HepG2 (cell line): ENCODE measurements around the gene PRKAR1A. TPM values are rescaled to one million over a fixed set of nuclear protein-coding genes. Genes with fewer than 3 reads are reported as not detected.

Source experiments
- ATAC-seq: fragments of 200-7000 bp; cut with Tn5 transposase; 3 replicates; pipeline ENCODE4 v1.9.1; 2020; ENCODE audit warnings: mild to moderate bottlenecking, moderate library complexity
- BruUV-seq: library from RNA; stranded (reverse); fragments of 400-500 nt; replicated peaks from 2 replicates; lab custom pipeline; 2021; lab: Mats Ljungman, UMichigan
- CTCF ChIA-PET: fragments of 300-600 bp; formaldehyde crosslinking; extraction: SDS; loops from one replicate; lab custom pipeline; 2021; ENCODE audit warnings: low total read pairs, inconsistent platforms, low intra/inter-chr PET ratio; lab: Yijun Ruan, JAX
- POLR2A ChIA-PET: fragments of 350-600 bp; sonication (Branson Sonifier 250); formaldehyde crosslinking; loops from one replicate; lab custom pipeline; 2020; ENCODE audit warnings: antibody characterized with exemption, inconsistent platforms; lab: Yijun Ruan, JAX
- DNase-seq: peaks from one replicate; pipeline ENCODE4 v3.0.0-alpha.2; 2015; ENCODE audit warnings: low spot score
- FAIRE-seq: peaks from 3 replicates; lab custom pipeline; 2011; peaks lifted over from hg19 to GRCh38; lab: Jason Lieb, UNC
- H2AFZ ChIP-seq: one replicate; pipeline ENCODE4 v1.6.1; 2011; ENCODE audit warnings: low read length, inconsistent platforms
- H3K27ac ChIP-seq: fragments of 300-600 bp; 3 replicates; pipeline ENCODE4 v1.8.0; 2011; ENCODE audit warnings: mixed run types, mild to moderate bottlenecking, mixed read lengths, low read length, inconsistent platforms; ENCODE audit not compliant: insufficient read depth; ENCODE audit errors: extremely low read length
- H3K27me3 ChIP-seq, 2 experiments: fragments of 200-600 bp in 1 of 2; 2 replicates in 1 of 2; 3 replicates in 1 of 2; pipeline versions ENCODE4 v1.6.0 to v1.8.0; 2011; ENCODE audit warnings: low read length in 2 of 2, mild to moderate bottlenecking in 2 of 2, moderate library complexity in 2 of 2, inconsistent platforms in 1 of 2; ENCODE audit not compliant: insufficient read depth in 2 of 2, control insufficient read depth in 1 of 2
- H3K36me3 ChIP-seq, 2 experiments: fragments of 200-600 bp in 1 of 2; replicated peaks in 1 of 2; 2 replicates in 1 of 2; 3 replicates in 1 of 2; pipeline versions ENCODE4 v1.5.1 to v1.8.0; 2011; ENCODE audit warnings: low read length in 2 of 2, inconsistent platforms in 1 of 2; ENCODE audit not compliant: insufficient read depth in 2 of 2, control insufficient read depth in 1 of 2
- H3K4me1 ChIP-seq: 2 replicates; pipeline ENCODE4 v1.5.1; 2012; ENCODE audit warnings: low read length, inconsistent platforms; ENCODE audit not compliant: insufficient read depth
- H3K4me2 ChIP-seq: 2 replicates; pipeline ENCODE4 v1.6.0; 2011; ENCODE audit warnings: low read depth, low read length, inconsistent platforms
- H3K4me3 ChIP-seq, 3 experiments: fragments of 200-600 bp in 1 of 3; sonication (generic), shearing (Covaris generic) in 1 of 3; replicated peaks in 1 of 3; 2 replicates each; pipeline ENCODE4 v1.5.1; 2011 to 2016; ENCODE audit warnings: low read length in 3 of 3, inconsistent platforms in 2 of 3, low read depth in 2 of 3, mild to moderate bottlenecking in 2 of 3, control low read depth in 1 of 3, mixed read lengths in 1 of 3; ENCODE audit not compliant: insufficient read depth in 1 of 3
- H3K79me2 ChIP-seq: one replicate; pipeline ENCODE4 v1.6.1; 2011; ENCODE audit warnings: low read length, inconsistent platforms; ENCODE audit not compliant: insufficient read depth
- H3K9ac ChIP-seq: 2 replicates; pipeline ENCODE4 v1.6.0; 2011; ENCODE audit warnings: mild to moderate bottlenecking, low read depth, low read length, inconsistent platforms; ENCODE audit not compliant: insufficient read depth
- H3K9me3 ChIP-seq: 2 replicates; pipeline ENCODE4 v1.5.1; 2012; ENCODE audit warnings: mild to moderate bottlenecking, low read length
- H4K20me1 ChIP-seq: 2 replicates; pipeline ENCODE4 v1.6.0; 2011; ENCODE audit warnings: inconsistent platforms, mild to moderate bottlenecking, low read length, moderate library complexity; ENCODE audit not compliant: insufficient read depth
- GMEB2 ChIP-seq: IDR thresholded peaks from 2 replicates; pipeline ENCODE4 v1.6.1; 2016; ENCODE audit warnings: missing biosample characterization, missing genetic modification reagents, low read depth
- GZF1 ChIP-seq: sonication (generic); formaldehyde crosslinking; IDR thresholded peaks from 2 replicates; pipeline ENCODE4 v1.5.1; 2020; ENCODE audit warnings: mild to moderate bottlenecking, missing genetic modification reagents
- HNF4A ChIP-seq: sonication (generic); formaldehyde crosslinking; IDR thresholded peaks from 2 replicates; pipeline ENCODE4 v1.4.0; 2020; ENCODE audit warnings: missing genetic modification reagents
- ISL2 ChIP-seq: sonication (generic); formaldehyde crosslinking; IDR thresholded peaks from 2 replicates; pipeline ENCODE4 v1.5.0; 2020; ENCODE audit warnings: missing genetic modification reagents
- RBM22 ChIP-seq: fragments of 200-400 bp; formaldehyde crosslinking; optimal IDR thresholded peaks from 2 replicates; pipeline ENCODE3; 2017; ENCODE audit warnings: mild to moderate bottlenecking, low read length, moderate library complexity
- SALL1 ChIP-seq: sonication (generic); formaldehyde crosslinking; IDR thresholded peaks from 2 replicates; pipeline ENCODE4 v1.8.0; 2022; ENCODE audit warnings: mild to moderate bottlenecking, missing genetic modification reagents
- SRSF9 ChIP-seq: fragments of 200-400 bp; formaldehyde crosslinking; IDR thresholded peaks from 2 replicates; pipeline ENCODE4 v1.6.1; 2018; ENCODE audit warnings: borderline replicate concordance, mild to moderate bottlenecking, low read depth, low read length; ENCODE audit not compliant: insufficient read depth, poor library complexity, severe bottlenecking
- SRY ChIP-seq: sonication (generic); formaldehyde crosslinking; IDR thresholded peaks from 2 replicates; pipeline ENCODE4 v1.8.0; 2022; ENCODE audit warnings: mild to moderate bottlenecking, missing genetic modification reagents
- SSRP1 ChIP-seq: IDR thresholded peaks from 2 replicates; pipeline ENCODE4 v1.6.1; 2016; ENCODE audit warnings: control low read depth
- TSC22D2 ChIP-seq: sonication (generic); formaldehyde crosslinking; IDR thresholded peaks from 2 replicates; pipeline ENCODE4 v1.5.1; 2020; ENCODE audit warnings: missing genetic modification reagents, mild to moderate bottlenecking, borderline replicate concordance
- ZNF207 ChIP-seq: fragments of 450-650 bp; IDR thresholded peaks from 2 replicates; pipeline ENCODE4 v1.6.1; 2016; ENCODE audit warnings: antibody characterized with exemption, borderline replicate concordance
- ZNF264 ChIP-seq: sonication (generic); formaldehyde crosslinking; IDR thresholded peaks from 2 replicates; pipeline ENCODE4 v1.4.0; 2020; ENCODE audit warnings: missing genetic modification reagents
- ZNF329 ChIP-seq: sonication (generic); formaldehyde crosslinking; IDR thresholded peaks from 2 replicates; pipeline ENCODE4 v1.9.0; 2021; ENCODE audit warnings: low read depth, mild to moderate bottlenecking, missing genetic modification reagents
- ZNF652 ChIP-seq: IDR thresholded peaks from 2 replicates; pipeline ENCODE4 v1.6.1; 2016; ENCODE audit warnings: low read depth, borderline replicate concordance
- WGBS: methylation state at CpG from one replicate; pipeline ENCODE4 v1.1.6; 2017; ENCODE audit warnings: low lambda C conversion rate; 5-methylcytosine and 5-hydroxymethylcytosine counted together
- in situ Hi-C: cut with HindIII; loops from 2 replicates; pipeline ENCODE4 v1.10.0; 2017; ENCODE audit warnings: low pct_unique_long_range_greater_than_20kb; ENCODE audit not compliant: extremely low pct_ligation_motif_present
- intact Hi-C: fragments of 100-400 bp; cut with micrococcal nuclease; formaldehyde crosslinking; loops from one replicate; pipeline ENCODE4 v1.10.0; 2022; ENCODE audit not compliant: unreplicated experiment
- polyA plus RNA-seq, 8 experiments: library from polyadenylated mRNA; depleted of rRNA in 3 of 8; stranded (reverse) in 7 of 8; unstranded in 1 of 8; fragments of >200 nt; fragmentation: Illumina TruSeq in 4 of 8; extraction: Trizol in 4 of 8; gene quantifications; 2 replicates each; pipeline versions ENCODE4 v1.2.1 to v1.2.3, GENCODE V29; 2011 to 2016; ENCODE audit warnings: low read depth in 4 of 8, missing spikeins in 1 of 8, mixed read lengths in 1 of 8; ENCODE audit not compliant: insufficient read depth in 1 of 8
- total RNA-seq, 5 experiments: library from RNA; depleted of rRNA; stranded (reverse); fragments of >200 nt; fragmentation: Illumina TruSeq; extraction: Trizol; gene quantifications; 2 replicates each; pipeline ENCODE4 v1.2.3, GENCODE V29; 2016; ENCODE audit warnings: low read depth in 1 of 5
- TF ChIP-seq, protein P1 (sequence below): sonication (generic); formaldehyde crosslinking; IDR thresholded peaks from 2 replicates; pipeline ENCODE4 v1.4.0; 2020; ENCODE audit warnings: missing genetic modification reagents, borderline replicate concordance
- TF ChIP-seq, protein P2 (sequence below): sonication (generic); formaldehyde crosslinking; IDR thresholded peaks from 2 replicates; pipeline ENCODE4 v1.4.0; 2020; ENCODE audit warnings: low read depth, mild to moderate bottlenecking, missing genetic modification reagents

Gene PRKAR1A
- total and polyA plus RNA-seq, 2 of the 13 experiments (the other 11 are each of a cell fraction or from before 2014, with no cell fraction given) = 265 to 266 TPM

DNA sequence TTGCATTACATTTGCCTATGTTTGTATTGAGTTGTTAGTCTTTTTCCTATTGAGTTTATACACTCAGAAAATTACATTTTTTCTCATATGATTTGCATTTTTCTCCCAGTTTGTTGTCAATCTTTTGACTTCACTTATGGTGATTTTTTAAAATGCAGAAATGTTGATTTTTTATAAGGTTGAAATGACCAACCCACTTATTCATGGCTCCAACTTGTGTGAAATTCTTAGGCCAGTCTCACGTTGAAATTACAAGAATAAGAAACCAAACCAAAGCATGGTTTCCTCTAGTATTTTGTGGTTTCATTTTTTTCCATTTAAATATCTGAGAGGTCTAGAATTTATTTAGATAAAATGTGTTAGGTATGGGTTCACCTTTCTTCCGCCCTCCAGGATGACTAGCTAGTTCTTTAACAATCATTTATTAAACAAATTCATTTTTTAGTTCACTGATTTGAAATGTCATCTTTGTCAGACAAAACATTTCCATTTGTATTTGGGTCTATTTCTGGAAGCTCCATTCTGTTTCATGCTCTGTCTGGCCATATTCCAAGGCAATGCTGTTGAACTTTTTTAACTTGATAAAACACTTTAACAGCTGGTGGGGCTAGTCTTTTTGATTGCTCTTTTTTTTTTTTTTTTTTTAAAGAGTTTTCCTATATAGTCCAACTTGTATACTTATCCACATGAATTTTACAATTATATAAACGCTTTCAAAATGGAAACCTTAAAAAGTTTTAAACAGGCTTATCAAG is 48.9 kb downstream of the PRKAR1A start (continued):
- TF ChIP-seq, protein P1, sequence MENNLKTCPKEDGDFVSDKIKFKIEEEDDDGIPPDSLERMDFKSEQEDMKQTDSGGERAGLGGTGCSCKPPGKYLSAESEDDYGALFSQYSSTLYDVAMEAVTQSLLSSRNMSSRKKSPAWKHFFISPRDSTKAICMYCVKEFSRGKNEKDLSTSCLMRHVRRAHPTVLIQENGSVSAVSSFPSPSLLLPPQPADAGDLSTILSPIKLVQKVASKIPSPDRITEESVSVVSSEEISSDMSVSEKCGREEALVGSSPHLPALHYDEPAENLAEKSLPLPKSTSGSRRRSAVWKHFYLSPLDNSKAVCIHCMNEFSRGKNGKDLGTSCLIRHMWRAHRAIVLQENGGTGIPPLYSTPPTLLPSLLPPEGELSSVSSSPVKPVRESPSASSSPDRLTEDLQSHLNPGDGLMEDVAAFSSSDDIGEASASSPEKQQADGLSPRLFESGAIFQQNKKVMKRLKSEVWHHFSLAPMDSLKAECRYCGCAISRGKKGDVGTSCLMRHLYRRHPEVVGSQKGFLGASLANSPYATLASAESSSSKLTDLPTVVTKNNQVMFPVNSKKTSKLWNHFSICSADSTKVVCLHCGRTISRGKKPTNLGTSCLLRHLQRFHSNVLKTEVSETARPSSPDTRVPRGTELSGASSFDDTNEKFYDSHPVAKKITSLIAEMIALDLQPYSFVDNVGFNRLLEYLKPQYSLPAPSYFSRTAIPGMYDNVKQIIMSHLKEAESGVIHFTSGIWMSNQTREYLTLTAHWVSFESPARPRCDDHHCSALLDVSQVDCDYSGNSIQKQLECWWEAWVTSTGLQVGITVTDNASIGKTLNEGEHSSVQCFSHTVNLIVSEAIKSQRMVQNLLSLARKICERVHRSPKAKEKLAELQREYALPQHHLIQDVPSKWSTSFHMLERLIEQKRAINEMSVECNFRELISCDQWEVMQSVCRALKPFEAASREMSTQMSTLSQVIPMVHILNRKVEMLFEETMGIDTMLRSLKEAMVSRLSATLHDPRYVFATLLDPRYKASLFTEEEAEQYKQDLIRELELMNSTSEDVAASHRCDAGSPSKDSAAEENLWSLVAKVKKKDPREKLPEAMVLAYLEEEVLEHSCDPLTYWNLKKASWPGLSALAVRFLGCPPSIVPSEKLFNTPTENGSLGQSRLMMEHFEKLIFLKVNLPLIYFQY (CRISPR knock-in tag) = no peak
- no peak for TF ChIP-seq ZNF652
- no peak for TF ChIP-seq GZF1 (CRISPR knock-in tag)
- TF ChIP-seq SRY (CRISPR knock-in tag) = no peak
- no peak for TF ChIP-seq ZNF329 (CRISPR knock-in tag)

GRCh38 chr17:68562736-68563135 is 50.5 kb downstream of the PRKAR1A start:
- Histone ChIP-seq H3K9me3 (no peaks in the 10 kb centered on the region), H2AFZ (no peak overlapping the region), H3K27me3 (no peaks in the 10 kb centered on the region), H3K9ac (no peak overlapping the region), H4K20me1 (no peaks in the 10 kb centered on the region)
- FAIRE-seq (no peak), DNase-seq (no peak)
- no TSS peak for BruUV-seq
- CTCF ChIA-PET = no interaction called here
- TF ChIP-seq ZNF264 (CRISPR knock-in tag) (no peak), GMEB2 (no peak), ISL2 (CRISPR knock-in tag) (no peak), TSC22D2 (no peak), RBM22 (no peak), ZNF207 (no peak), HNF4A (CRISPR knock-in tag) (no peak), SSRP1 (no peak), SALL1 (CRISPR knock-in tag) (no peak), SRSF9 (no peak)
- TF ChIP-seq, protein P2, sequence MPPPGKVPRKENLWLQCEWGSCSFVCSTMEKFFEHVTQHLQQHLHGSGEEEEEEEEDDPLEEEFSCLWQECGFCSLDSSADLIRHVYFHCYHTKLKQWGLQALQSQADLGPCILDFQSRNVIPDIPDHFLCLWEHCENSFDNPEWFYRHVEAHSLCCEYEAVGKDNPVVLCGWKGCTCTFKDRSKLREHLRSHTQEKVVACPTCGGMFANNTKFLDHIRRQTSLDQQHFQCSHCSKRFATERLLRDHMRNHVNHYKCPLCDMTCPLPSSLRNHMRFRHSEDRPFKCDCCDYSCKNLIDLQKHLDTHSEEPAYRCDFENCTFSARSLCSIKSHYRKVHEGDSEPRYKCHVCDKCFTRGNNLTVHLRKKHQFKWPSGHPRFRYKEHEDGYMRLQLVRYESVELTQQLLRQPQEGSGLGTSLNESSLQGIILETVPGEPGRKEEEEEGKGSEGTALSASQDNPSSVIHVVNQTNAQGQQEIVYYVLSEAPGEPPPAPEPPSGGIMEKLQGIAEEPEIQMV (CRISPR knock-in tag) = no peak
- TF ChIP-seq, all 625 proteins: peak for 0
- Histone ChIP-seq H3K36me3 (no peaks in the 10 kb centered on the region), H3K4me1 (peaks cover 16% of the 10 kb centered on the region), H3K79me2 (no peaks in the 10 kb centered on the region), H3K27ac (no peak overlapping the region), H3K4me2 (no peak overlapping the region), H3K4me3 (no peak overlapping the region)
- intact Hi-C loops (no loop called here), in situ Hi-C loops (no loop called here)
- ATAC-seq = no peak
- POLR2A ChIA-PET = no interaction called here
- WGBS = 88% methylated on average over 4 of the region's 4 CpGs
